LoVo (cell line): Measurements from ENCODE around the gene PLA2G4E.

ENCODE experiments used
- DNase-seq: peaks from one replicate; pipeline ENCODE4 v3.0.0-alpha.2; 2016; ENCODE audit warnings: low spot score

The PLA2G4E gene, protein sequence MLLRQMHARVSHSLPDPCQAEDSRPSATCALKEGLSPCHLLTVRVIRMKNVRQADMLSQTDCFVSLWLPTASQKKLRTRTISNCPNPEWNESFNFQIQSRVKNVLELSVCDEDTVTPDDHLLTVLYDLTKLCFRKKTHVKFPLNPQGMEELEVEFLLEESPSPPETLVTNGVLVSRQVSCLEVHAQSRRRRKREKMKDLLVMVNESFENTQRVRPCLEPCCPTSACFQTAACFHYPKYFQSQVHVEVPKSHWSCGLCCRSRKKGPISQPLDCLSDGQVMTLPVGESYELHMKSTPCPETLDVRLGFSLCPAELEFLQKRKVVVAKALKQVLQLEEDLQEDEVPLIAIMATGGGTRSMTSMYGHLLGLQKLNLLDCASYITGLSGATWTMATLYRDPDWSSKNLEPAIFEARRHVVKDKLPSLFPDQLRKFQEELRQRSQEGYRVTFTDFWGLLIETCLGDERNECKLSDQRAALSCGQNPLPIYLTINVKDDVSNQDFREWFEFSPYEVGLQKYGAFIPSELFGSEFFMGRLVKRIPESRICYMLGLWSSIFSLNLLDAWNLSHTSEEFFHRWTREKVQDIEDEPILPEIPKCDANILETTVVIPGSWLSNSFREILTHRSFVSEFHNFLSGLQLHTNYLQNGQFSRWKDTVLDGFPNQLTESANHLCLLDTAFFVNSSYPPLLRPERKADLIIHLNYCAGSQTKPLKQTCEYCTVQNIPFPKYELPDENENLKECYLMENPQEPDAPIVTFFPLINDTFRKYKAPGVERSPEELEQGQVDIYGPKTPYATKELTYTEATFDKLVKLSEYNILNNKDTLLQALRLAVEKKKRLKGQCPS

DNA sequence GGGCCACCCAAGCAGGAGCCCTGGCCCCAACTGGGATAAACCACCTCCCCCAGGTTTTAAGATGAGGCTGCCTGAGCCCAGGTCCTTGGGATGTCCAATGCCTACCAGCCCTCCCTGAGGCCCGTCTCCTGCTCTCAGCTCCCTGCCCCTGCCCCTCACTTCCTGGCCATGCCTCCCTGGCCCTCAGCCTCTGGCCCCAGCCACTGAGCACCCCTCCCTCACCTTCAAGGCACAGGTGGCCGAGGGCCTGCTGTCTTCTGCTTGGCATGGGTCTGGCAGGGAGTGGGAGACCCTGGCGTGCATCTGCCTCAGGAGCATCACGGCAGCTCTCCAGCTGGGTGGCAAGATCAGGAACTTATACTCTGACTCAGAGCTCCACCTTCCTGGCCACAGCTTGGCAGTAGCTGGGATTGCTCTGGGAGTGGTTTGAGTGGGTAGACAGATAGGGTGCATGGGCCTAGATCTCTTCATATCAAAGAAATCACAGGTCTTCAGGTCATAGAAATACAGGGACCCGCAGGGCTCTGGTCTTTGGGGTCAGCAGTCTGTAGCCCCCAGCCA, at the start of gene PLA2G4E:
Gene PLA2G4E (minus strand): TSS at position 330 of the 561 bp plus-strand sequence. CDS start 12 bp downstream, at position 318.
- no peak for DNase-seq

DNA sequence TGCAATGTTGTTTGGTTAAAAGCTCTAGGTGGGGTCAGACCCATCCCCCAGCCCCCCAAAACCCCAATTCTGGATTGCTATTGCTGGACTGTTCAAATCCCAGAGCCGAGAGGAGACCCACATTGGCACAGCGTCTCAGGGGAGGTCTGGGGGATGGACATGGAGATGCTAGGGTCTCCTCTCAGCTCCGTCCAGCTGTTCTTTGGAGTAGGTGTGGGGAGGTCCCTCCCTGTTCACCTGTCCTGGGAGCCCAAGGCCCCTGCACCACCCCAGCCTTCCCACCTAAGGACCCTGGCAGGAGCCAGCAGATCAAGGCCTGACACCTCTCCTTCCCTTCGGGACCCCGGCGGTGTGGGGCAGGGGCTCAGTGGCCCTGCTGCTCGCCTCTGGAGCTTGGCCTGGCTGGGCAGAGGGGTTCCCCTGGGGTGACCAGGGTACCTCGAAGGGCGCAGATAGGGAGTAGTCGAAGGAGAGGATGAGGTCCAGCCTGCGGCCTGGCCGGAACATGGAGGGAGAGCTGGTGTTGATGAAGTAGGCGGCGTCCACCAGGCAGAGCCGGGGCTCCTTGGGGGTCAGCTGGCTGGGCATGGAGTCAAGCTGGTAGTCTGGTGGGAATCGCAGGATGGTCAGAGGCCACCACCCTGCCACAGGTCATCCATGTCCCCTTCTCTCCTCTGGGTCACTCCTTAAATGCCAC, 49.6 kb upstream of the PLA2G4E start:
- DNase-seq: no peak

DNA sequence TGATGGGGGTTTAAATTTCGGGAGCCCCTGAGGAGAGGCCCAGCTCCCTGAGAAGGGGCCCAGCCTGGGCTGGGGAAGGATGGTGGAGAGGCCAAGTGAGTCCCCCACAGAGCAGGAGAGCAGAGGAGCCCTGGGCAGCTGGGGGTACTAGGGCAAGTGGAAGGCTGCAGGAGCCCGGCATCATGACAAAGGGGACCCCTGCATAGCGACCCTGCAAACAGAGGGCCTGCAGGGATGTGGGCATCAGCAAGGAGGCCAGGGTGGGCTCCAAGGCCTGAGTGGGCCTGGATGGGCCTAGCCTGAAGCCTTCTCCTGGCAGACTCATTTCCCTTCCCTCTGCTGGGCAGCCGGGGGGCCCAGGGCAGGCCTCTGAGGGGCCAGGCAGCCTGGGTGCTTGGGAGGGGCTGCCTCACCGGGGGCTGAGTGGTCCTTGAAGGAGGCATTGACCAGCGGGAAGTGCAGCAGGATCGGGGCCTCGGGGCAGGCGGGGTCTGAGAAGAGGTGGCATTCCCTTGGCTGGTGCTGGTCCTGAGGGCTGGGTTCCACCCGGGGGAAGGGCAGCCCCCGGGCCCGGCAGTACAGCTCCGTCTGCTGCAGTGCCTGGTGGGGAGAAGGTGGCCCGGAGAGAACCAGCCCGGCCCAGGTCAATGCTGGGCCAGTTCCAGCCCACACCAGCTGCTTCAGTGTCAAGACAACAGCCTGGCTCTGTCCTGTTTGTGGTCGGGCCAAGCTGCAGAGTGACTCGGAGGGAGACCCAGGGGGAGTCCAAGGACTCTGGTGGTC, 48.8 kb upstream of the PLA2G4E start:
- DNase-seq: no peak

DNA sequence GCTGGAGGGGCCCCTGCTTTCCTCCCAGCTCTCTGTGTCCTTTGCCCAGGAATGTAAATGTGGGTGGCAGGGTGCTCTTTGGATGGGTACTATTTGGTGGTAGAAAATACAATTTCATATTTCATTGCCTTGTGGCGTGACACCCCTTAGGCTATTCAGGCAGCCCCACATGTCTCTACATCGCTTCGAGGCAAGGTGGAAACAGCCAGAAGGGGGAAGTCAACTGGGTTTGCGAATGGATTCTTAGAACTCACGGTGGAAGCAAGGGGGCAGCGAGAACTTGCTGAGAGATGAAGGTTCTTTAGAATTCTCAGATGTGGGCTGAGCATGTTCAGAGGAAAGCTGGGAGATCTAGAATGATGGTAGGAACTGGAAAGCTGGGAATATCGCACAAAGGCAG, 48.2 kb upstream of the PLA2G4E start:
- DNase-seq: no peak

DNA sequence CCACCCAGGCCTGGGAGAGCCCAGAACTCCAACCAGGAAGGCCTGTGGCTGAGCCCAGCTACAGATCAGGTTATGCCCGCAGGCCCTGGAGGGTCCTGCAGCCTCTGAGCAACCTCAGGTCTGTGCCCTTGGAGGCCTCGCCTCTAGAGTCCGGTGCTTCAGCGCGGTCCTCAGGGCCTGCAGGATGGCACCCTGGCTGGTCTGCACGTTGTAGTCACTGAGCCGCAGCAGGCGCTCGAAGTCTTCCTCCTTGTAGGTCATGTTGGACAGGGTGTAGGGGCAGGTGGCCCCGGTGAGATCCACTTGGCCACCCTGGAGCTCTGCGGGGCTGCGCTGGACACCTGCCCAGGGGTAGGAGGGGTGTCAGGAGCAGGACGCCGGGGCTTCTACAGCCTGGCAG, 47.8 kb upstream of the PLA2G4E start:
- DNase-seq: no peak

DNA sequence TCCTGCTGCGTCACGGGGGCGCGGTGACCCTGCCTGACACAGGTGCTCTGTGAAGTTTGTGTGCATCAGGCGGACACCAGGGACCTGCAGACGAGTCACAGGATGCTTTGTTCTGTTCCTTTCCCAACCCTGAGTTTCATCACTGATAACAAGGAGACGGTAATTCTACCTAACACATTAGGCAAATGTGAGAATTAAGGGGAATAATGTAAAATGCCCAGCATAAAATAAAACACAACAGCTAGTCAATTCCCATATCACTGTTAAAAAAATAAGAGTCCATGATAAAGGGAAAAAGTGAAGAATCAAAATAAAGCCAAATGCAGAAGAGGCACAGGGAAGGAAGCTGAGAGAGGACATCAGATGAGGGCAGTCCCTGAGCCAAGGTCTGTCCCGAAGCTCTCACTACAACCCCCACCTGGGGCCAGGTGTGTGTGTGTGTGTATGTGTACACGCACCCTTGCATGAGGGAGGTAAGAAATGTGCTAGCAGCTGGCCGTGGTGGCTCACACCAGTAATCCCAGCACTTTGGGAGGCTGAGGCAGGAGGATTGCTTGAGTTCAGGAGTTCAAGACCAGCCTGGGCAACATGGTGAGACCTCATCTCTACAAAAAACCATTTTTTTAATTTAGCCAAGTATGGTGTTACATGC, 46.0 kb upstream of the PLA2G4E start:
- no peak for DNase-seq

DNA sequence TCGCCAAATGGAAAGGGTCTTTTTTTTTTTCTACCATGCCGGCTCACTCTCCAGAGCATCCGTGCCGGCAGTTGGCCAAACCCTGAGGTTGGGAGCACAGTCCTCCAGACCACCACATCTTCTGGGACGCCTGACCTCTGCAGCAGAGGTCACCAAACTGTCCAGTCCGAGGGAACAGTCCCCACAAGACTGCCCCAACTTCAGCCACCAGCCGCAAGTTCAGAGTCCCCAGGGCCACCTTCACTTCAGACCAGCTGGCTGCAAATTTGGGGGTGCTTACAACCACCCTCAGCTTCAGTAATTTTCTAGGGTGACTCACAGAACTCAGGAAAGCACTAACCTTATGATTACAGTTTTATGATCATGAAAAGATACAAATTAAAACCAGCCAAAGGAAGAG, 44.6 kb upstream of the PLA2G4E start:
- DNase-seq: no peak

DNA sequence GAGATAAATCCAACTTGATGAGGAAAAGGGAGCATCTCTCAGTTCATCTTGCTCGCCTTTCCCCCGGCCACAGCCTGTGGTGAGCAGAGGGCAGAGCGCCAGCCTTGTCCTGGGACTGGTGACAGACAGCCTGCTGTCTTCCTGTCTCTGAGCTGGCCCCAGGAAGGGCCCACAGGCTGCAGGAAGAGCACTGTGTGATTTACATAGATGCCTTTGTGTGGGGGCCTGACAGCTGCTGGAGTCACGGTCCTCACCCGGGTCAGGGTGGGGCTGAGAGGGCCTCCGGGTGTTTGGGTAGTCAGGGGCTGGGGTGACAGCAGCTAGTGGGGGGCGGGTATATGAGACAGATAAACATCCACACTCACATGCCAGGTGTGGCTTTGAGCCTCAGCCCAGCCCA, 44.2 kb upstream of the PLA2G4E start:
- no peak for DNase-seq

DNA sequence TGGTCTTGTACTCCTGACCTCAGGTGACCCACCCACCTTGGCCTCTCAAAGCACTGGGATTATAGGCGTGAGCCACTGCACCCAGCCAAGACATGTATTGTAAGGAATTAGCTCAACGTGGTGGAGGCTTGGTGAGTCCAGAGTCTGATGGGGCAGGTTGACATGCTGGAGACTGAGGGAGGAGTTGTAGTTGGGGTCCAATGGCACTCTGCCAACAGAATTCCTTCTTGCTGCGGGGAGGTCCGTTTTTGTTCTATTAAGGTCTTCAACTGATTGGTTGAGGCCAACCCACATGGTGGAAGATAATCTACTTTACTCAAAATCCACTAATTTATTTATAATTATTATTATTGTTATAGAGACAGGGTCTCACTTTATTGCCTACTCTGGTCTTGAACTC, 43.4 kb upstream of the PLA2G4E start:
- no peak for DNase-seq

DNA sequence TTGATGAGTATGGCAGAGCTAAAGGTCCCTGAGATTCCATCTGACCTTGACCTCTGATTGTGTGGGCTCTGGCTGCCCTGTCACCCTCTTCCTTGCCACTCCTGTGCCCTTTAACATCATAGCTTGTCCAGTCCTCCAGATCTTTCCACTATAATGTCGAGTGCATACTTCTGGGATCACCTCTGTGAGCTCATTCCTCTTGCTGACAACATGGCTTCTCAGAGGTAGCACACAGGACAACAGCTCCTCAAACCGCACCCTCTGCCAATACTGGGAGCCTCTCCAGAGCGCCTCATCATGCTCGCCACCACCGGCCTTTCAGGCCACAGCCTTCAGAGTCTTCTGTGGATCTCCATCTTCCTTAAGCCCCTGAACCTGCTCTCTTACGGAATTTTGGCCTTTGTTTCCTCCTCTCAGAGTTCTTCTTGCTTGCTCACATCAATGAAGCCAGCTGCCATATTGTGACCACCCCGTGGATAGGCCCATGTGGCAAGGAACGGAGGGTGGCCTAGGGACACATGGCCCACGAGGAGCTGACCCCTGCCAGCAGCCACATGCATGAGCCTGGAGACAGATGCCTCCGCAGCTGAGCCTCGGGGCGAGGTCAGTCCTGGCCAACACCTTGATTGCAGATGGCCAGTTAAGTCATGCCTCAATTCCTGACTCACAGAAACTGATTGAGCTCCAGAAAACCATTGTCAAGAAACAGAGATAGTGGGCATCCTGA, 42.4 kb upstream of the PLA2G4E start:
- no peak for DNase-seq

DNA sequence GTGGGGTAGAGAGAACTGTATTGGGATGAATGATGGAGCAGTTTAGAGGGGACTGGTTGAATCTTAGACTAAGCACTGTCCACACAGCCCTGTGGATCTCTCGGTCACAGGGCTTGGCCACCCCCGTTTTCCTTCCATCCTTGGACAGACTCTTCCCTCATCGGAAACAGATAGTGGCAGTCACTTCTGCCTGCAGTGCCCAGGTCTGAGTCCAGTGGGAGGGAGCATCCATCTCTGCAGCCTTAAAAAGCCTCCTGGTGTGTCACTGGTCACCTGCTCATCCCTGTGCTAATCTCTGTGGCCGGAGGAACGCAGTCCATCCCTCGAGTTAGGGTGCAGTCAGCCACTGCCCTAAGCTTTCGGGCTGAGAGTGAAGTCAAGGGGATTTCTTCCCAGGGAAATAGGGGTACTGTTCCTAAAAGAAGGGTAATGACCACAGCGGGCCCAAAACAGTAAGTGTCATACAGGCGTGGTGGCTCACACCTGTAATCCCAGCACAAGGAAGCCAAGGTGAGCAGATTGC, 41.5 kb upstream of the PLA2G4E start:
- DNase-seq: no peak

DNA sequence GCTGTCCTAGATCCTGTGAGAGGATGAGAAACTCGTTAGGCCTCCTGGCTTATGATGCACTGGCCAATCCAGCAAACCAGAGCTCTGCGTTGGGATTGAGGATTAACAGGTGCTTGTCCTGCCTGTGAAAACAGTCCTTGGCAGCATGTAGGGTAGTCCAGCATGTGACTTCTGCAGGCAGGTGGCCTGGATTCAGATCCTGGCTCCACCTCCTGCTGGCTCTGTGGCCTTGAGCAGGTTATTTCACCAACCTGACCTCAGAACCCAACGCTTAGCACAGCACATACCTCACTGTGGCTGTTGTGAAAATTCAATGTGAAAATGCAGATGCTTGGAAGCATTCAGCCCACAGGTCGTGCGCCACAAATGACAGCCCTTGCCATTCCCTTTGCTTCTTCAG, 40.0 kb upstream of the PLA2G4E start:
- no peak for DNase-seq

DNA sequence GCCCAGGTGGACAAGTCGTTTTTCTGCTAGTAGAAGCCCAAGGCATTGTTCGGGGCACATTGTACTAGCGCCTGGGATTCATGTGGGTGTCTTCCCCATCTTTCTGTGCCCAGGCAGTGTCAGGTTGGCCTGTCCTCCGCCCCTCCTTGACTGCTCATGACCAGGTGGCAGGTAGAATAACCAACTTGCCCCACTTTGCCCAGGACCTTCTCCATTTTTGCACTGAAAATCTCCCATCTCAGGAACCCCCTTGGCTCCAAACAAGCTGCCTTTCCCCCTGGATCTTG, 39.6 kb upstream of the PLA2G4E start:
- DNase-seq: no peak

DNA sequence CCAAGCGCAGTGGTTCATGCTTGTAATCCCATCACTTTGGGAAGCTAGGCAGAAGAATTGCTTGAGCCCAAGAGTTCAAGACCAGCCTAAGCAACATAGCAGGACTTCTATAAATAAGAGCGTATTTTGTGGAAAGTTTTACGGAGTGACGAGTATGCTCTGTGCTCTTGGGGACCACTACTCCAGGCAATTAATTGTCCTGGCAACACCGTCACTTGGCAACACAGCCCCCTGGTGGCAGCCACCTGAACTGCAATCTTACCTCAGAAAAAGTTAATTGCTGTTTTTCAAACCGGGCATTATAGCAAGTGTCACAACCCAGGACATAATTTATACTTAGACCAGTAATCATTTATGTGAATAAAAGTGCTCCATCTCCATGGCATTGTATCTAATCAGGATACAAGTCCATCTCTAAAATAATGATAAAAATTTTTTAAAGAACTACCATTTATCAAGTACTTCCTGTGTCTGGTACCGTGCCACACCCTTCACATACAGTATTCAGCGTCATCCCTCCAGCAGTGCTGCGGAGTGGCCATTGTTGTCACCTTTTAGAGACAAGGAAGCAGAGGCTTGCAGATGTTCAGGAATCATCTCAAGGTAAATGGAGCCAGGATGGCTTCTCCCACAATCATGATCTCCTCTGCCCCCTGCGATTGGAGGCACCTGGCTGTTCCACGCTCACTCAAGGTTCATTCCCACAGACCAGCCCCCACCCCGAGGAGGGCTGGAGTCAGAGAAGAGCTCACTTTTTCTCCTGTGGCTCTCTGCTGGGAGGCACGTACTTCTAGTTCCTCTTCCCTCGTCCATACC, 39.0 kb upstream of the PLA2G4E start:
- DNase-seq: peak; percentile 73

DNA sequence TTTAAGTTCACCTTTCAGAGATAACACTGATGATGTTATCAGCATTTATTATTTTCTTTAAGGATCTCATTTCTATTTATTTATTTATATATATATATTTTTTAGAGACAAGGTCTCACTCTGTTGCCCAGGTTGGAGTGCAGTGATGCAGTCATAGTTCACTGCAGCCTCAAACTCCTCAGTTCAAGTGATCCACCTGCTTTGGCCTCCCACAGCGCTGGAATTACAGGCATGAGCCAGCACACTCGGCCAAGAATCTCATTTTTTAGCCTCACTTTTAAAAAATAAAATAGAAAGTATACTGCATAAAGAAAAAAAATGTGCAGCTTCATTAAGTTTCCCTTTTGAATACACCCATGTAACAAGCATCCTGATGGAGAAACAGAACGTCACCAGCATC, 37.9 kb upstream of the PLA2G4E start:
- no peak for DNase-seq

DNA sequence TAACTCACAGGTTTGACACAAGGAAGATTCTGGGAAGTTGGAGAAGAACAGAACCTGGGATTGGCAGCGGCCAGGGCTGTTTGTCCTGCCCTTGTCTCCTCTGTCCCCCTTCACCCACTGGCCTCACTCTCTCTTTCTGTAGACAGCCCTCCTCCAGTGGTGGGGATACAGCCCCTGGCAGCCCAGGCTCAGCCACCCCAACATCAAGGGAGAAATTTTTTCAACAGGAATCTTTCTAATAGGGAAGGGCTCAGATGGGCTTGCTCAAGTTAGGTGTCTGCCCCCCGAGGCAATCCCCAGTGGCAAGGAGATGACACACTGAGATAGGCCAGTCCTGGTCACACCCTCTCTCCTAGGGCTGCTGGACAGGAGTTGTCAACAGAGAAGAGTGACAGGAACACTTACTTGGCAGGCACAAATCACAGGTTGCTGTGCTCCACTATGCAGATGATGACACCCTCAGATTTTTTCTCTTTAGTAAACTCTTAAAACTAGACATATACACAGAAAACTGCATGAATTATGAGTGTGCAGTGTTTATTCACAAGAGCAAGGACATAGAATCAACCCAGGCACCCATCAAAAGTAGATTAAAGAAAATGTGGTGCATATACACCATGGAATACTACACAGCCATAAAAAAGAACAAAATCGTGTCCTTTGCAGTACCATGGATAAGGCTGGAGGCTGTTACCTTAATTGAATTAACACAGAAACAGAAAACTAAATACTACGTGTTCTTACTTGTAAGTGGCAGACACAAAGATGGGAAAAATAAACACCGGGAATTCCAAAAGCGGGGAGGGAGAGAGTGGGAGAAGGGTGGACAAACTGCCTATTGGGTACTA, 37.2 kb upstream of the PLA2G4E start:
- DNase-seq: peak; percentile 51

DNA sequence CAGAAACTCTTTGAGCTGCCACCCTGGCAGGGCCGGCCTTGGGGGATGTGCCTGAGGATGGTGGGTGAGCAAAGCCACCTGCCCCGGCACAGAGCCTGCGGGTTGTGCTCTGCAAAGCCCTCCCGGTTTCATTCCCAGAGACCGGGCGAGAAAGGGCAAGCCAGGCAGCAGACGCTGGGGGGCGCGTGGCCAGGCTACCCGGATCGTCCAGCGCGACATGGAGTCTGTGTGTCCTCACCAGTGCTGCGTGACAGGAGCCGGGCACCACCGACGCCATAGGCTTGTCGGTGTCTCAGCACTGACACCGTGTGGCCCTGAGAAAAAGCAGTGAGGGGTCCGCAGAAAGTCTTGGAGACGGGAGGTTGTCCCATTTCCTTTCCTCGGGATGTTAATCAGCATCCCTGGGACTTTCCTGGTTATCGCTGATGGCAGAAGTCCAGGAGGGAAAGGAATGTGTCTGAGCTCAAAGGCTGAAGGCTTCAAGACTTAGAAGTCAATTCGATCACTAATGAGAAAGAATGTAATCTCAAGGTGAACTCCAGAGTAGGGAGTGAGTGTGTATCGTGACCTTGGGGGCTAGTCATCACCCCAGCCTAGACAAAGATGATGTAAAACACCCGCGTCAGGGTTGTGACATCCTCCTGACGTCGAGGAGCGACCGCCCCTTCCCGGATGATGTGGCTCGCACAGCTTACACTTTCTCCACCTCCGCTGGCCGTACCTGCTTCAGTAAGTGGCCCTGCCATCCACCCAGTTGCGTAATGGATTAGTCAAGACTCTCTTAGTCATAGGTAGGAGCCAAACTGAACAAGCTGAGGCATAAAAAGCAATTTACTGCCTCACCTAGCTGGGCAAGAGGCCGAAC, 36.3 kb upstream of the PLA2G4E start:
- peak; percentile 98 for DNase-seq

DNA sequence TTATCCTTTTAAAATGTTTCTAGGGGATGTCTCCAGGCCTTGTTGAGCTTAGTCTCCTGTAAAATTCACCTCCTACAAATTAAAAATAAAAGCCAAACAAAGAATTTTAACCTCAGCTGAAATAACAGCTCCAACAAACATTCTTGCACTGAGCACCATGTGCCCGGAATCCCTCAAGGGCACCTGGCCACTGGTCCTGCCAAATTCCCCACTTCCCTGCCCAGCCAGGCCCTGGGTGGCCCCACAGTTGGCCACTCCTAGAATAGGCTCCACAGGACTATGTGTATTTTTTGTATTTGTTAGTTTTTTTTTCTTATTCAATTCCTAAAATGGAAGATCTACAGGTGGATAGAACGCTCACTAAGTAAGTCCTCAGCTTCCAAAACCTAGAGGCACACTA, 33.1 kb upstream of the PLA2G4E start:
- no peak for DNase-seq
